Rectal smooth muscle tissue (tissue), 1 donor: Measurements from ENCODE around the gene WDR45B.

Experiments
- H3K27ac ChIP-seq: one replicate; pipeline ENCODE4 v1.7.0; 2013; ENCODE audit warnings: low read depth, low read length, inconsistent platforms
- H3K27me3 ChIP-seq: one replicate; pipeline ENCODE4 v1.7.0; 2013; ENCODE audit warnings: low read length; ENCODE audit not compliant: control insufficient read depth, insufficient read depth
- H3K36me3 ChIP-seq: one replicate; pipeline ENCODE4 v1.7.0; 2013; ENCODE audit warnings: low read length; ENCODE audit not compliant: control insufficient read depth, insufficient read depth
- H3K4me1 ChIP-seq: one replicate; pipeline ENCODE4 v1.7.0; 2013; ENCODE audit warnings: low read length; ENCODE audit not compliant: control insufficient read depth, insufficient read depth
- H3K4me3 ChIP-seq: one replicate; pipeline ENCODE4 v1.7.0; 2013; ENCODE audit warnings: low read length
- H3K9ac ChIP-seq: one replicate; pipeline ENCODE4 v1.7.0; 2013; ENCODE audit warnings: low read length

WDR45B gene

DNA sequence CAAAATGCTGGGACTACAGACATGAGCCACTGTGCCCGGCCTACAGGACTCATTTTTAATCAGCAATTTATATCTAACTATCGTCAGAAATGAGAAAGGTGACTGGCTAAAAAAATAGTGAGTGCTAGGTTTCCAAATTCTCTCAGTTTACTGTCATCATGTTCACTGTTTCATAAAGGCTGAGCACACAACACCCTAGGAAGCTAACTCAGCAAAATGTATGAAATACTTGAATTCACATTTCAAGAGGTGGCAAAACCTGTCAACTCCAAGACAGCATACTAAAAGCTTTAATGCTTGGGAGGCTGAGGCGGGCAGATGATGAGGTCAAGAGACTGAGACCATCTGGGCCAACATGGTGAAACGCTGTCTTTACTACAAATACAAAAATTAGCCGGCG lies 16.7 kb downstream of the WDR45B start:
- Histone ChIP-seq H3K4me3 (no peak overlapping the region), H3K27me3 (no peaks in the 10 kb centered on the region), H3K9ac (no peak overlapping the region), H3K36me3 (peaks cover 12% of the 10 kb centered on the region), H3K4me1 (no peaks in the 10 kb centered on the region), H3K27ac (no peak overlapping the region)

DNA sequence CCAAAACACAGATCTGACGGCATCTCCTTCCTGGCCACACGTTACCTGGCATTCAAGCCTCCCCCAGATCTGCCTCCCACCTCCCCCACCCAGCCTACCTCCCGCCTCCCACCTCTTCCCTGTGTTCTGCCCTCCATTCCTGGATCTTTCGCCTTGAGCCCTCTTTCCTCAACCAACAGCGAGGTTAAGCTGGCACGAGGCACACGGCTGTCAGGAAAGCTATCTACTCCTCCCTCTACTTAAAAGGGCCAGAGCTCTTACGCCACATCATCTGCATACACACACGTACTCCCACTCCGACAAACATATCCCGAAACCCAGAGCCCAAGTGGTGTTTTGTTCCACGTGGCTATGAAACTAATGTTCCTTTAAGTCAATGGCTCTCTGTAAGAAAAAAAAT lies 18.0 kb downstream of the WDR45B start:
- Histone ChIP-seq H3K4me3 (no peak overlapping the region), H3K4me1 (no peaks in the 10 kb centered on the region), H3K36me3 (peaks cover 16% of the 10 kb centered on the region), H3K9ac (no peak overlapping the region), H3K27me3 (no peaks in the 10 kb centered on the region), H3K27ac (no peak overlapping the region)

DNA sequence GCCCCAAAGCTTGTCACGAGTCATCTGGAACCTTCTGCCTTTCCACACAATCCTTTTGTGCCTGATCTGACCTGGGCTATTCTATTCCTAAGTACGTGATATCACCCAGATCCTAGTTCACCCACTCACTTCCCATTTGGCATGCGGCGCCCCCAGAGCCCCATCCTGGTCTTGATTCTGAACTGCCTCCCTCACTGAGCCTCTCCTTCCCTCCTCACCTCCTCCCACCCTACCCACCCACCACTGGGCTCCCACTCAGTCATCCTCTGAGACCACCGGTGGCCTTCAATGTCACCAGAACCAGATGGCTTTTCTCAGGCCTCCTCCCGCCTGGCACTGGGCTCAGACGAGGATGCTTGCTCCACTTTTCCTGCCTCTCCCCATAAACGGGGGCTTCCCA lies 18.5 kb downstream of the WDR45B start:
- Histone ChIP-seq H3K9ac (no peak overlapping the region), H3K4me1 (no peaks in the 10 kb centered on the region), H3K27me3 (no peaks in the 10 kb centered on the region), H3K27ac (no peak overlapping the region), H3K4me3 (no peak overlapping the region), H3K36me3 (peaks cover 18% of the 10 kb centered on the region)

DNA sequence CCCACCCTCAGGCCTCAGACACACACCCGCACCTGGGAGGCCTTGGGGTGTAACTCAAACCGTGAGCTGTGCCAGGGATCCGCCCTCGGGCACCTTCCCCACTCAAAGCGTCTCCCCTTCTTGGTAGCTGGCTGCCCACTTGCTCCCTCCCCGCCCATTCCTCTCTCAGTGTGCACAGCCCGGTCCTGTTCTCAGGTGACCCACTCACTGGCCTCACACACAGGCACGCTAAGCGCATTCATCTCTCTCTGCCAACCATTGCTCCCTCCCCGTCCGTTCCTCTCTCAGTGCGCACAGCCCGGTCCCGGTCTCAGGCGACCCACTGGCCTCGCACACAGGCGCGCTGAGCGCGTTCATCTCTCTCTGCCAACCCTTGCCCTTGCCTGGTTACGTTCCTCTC lies 20.8 kb downstream of the WDR45B start:
- Histone ChIP-seq H3K4me3 (no peak overlapping the region), H3K36me3 (peaks cover 21% of the 10 kb centered on the region), H3K4me1 (no peaks in the 10 kb centered on the region), H3K27me3 (no peaks in the 10 kb centered on the region), H3K9ac (no peak overlapping the region), H3K27ac (no peak overlapping the region)

DNA sequence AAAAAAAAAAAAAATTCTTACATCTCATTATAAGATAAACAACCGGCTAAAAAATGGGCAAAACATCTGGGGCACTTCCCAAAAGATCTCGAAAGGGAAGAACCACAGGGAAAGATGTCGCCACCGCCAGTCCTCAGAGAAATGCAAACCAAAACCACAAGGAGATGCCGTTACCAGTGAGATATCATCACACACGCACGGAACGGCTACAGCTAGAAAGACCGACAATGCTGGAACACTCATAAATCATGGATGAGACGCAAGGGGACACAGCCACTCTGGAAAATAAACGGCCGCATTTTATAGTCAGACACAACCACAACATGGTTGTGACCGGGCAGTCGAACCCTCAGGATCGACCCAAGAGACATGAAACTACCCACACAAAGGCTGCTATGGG lies 24.5 kb downstream of the WDR45B start:
- H3K27ac ChIP-seq: no peak overlapping the region

DNA sequence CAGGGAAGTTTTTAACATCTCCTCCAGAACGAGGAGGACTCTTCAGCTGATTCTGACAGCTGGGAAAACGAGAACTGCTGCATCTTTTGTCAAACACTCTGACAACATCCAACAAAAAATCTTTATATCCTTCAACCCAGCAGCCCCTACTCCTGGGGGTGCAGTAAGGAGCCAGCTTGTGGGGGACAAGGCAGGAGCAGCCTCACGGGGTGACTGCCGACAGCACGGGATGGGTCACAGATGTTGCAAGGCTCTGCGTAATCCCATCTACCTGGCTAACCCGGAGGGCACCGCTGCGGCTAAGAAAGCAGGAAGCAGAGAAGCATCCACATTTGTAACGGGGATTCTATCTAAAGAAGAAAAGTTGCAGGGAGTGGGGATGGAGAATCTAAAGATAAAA lies 28.6 kb downstream of the WDR45B start:
- no peaks in the 10 kb centered on the region for H3K27me3 ChIP-seq
- H3K27ac ChIP-seq: no peak overlapping the region
- H3K4me1 ChIP-seq: no peaks in the 10 kb centered on the region
- no peak overlapping the region for H3K4me3 ChIP-seq
- no peak overlapping the region for H3K9ac ChIP-seq
- H3K36me3 ChIP-seq: peaks cover 39% of the 10 kb centered on the region

More for the DNA sequence above, 24.5 kb downstream of the WDR45B start:
- peaks cover 35% of the 10 kb centered on the region for H3K36me3 ChIP-seq
- no peak overlapping the region for H3K9ac ChIP-seq
- no peak overlapping the region for H3K4me3 ChIP-seq
- no peaks in the 10 kb centered on the region for H3K4me1 ChIP-seq
- H3K27me3 ChIP-seq: no peaks in the 10 kb centered on the region

DNA sequence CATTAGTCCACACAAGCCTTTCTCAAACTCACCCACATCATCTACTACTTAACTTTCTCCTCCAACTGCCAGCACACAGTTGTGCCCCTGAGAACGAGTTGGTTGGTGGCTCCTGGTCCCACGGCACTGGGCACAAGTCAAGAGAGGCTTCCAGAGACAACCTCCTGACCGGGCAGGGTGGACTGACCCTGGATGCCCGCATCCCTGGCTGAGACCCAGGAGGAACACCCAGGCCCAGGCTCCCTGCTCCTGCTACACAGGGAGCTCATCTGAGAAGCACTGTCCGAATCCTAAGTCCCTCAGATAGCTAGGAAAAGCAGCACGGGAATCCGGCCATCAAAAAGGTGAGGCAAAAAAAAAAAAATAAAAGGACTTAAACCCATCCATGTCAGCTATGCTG lies 29.0 kb downstream of the WDR45B start:
- no peaks in the 10 kb centered on the region for H3K27me3 ChIP-seq
- H3K36me3 ChIP-seq: peaks cover 39% of the 10 kb centered on the region
- no peak overlapping the region for H3K27ac ChIP-seq
- no peak overlapping the region for H3K4me3 ChIP-seq
- H3K9ac ChIP-seq: no peak overlapping the region
- no peaks in the 10 kb centered on the region for H3K4me1 ChIP-seq

DNA sequence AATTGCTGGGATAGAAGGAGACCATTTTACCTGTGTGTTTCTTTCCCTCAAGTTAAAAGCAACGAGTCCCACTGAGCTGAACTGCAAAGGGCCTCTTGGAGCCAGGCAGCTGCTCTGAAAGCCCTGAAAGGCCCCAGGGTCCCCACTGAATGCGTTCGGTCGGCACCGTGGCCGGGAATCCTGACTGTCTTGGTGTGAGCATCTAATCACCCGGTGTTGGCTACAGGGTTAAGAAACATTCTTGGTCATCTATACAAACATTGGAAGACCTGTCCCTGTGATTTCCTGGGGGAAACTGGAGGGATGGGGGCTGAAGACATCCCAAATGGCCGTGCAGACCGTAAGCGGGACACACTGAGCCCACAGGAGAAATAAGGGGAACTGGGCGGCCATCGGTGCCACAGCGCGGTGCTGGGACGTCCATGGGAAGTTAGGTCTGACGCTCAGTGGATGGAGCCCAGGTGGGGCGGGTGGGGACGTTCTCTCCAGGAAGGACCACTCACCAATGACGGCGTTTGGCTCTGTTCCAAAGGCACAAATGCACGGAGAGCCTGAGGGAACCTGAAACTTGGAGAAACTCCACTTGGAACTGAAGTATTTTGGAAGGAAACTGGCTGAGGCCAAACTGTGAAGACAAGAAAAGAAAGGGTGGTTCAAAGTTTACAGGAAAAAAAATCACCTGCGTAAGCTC lies 32.1 kb downstream of the WDR45B start:
- H3K36me3 ChIP-seq: peaks cover 29% of the 10 kb centered on the region
- no peak overlapping the region for H3K27ac ChIP-seq
- H3K9ac ChIP-seq: no peak overlapping the region
- H3K4me1 ChIP-seq: no peaks in the 10 kb centered on the region
- no peak overlapping the region for H3K4me3 ChIP-seq
- H3K27me3 ChIP-seq: no peaks in the 10 kb centered on the region

DNA sequence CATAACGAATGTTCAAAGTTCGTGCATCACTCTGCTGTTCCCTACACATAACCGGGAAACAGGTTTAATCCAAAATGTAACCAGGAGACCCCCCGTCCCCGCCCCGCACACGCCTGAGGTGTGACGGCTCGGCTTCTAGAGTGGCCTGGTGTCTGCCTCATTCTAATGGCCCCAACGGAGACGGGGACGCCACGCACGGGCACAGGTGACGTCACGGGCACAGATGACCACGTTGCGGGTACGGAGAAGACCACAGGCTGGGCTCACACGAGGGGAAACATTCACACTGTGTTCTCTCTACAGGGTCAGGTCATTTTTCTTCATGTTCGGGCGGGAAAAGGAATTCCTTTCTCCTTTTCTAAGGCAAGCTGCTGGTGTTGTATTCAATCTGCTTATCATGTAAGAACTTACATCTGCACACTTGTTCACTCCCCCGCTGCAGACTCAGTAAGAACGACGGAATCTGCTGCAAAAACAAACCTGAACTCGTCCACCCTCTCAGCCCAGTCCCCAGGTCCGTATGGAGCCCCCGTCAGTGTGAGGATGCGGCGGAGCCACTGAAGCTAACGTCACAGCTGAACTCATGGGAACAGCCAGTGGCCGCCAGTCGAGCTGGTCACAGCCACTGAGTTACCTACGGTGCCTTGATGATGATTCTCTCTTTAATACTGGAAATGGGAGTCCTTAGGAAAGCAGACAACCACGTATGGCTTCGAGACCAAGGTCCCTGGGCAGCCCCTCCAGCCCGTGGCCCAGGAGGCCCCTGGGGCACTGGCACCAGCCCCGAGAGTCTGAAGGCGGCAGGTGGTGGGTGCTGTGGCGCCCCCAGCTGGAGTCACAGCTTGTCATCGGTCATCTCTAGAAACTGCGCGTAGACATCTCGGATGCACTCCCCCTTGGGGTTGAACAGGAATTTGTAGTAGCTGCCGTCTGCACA lies 32.9 kb downstream of the WDR45B start:
- Histone ChIP-seq H3K27me3 (no peaks in the 10 kb centered on the region), H3K27ac (no peak overlapping the region), H3K4me3 (no peak overlapping the region), H3K9ac (no peak overlapping the region), H3K4me1 (no peaks in the 10 kb centered on the region), H3K36me3 (peaks cover 26% of the 10 kb centered on the region)

DNA sequence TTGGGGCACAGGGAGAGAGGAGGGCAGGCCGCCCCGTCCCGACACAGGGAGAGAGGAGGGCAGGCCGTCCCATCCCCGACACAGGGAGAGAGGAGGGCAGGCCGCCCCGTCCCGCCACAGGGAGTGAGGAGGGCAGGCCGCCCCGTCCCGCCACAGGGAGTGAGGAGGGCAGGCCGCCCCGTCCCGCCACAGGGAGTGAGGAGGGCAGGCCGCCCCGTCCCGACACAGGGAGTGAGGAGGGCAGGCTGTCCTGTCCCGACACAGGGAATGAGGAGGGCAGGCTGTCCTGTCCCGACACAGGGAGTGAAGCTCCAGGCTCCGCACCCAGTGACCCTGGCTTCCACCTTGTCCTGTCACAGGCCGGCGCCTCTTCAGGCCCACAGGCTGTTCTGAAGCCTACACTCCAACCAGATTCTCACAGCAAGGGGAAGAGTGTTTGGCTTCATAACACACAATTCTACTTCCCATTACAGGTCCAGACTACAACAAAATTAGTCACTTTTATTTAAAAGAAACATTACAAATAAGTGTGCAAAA lies 34.1 kb downstream of the WDR45B start:
- Histone ChIP-seq H3K9ac (no peak overlapping the region), H3K4me1 (no peaks in the 10 kb centered on the region), H3K4me3 (no peak overlapping the region), H3K27ac (no peak overlapping the region), H3K27me3 (no peaks in the 10 kb centered on the region), H3K36me3 (peaks cover 22% of the 10 kb centered on the region)

DNA sequence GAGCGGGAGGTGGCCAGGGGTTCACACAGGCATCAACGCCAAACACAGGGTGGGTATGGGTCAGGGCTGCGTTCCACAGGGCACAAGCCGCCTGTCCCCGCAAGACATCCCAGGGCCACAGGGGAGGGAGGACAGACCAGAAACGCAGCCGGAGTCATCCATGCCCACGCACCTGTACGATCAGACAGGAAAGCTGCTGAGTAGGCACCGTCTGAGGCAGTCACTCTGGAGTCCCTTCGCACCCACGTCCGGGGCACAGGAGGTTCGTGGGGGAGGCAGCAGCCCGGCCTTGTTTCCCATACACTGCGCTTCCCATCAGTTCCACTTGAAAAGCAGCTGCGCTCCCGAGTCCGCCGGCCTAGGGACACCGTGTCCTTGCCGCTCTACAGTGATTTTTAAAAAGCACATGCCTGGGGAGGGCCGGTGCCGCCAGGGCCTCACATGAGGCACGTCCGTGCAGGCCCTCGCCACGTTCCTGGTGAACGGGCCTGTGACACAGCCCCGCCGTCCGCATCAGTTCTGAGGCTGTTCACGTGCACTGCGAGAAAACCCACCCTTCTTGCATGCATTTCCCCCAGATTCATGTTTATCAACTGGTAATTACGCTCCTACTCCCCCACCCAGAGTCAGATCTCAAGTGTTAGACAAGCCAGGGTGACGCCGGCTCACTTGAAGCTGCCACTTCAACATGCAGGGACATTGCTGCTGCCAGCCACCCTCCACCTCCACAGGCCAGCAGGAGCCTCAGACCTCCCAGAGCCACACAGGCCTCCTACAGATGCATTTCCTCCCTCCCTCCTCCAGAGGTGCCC lies 34.8 kb downstream of the WDR45B start:
- Histone ChIP-seq H3K4me3 (no peak overlapping the region), H3K4me1 (no peaks in the 10 kb centered on the region), H3K27ac (no peak overlapping the region), H3K36me3 (peaks cover 21% of the 10 kb centered on the region), H3K9ac (no peak overlapping the region), H3K27me3 (no peaks in the 10 kb centered on the region)
